Measurements from ENCODE around the gene UNC13A.

DNA sequence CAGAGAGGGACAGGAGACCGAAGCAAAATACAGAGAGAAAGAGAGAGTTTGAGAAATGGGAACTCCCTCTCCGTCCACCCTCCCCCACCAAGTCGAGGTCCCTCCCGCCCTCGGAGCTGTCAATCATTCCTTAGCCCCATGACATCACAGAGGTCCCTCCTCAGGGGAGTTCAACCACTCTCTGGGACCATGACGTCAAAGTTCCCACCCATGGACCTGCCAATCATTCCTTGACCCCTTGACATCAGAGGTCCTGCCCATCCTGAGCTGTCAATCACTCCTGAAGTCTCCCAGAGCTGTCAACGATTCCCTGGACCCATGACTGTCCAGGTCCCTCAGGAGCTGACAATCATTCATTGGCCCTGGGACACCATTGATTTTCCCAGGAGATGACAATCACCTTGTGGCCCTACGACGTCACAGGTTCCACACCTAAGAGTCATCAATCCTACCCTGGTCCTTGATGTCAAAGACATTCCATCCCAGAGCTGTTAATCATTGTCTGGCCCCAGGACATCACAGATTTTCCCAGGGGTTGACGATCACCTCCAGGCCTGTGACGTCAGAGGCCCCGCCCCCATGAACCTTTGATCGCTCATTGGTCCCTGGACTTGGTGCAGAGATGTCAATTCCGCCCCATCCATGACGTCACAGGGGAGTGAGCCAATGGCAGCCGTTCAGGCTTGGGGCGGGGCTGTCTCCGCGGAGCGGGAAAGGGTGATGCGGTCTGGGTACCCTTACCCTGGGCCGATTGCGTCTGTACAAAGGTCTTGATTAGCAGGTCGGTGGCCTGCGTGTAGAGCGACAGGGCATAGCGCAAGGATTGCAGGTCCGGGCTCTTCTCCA lies 71.0 kb downstream of the UNC13A start:
- TF ChIP-seq, protein P1, sequence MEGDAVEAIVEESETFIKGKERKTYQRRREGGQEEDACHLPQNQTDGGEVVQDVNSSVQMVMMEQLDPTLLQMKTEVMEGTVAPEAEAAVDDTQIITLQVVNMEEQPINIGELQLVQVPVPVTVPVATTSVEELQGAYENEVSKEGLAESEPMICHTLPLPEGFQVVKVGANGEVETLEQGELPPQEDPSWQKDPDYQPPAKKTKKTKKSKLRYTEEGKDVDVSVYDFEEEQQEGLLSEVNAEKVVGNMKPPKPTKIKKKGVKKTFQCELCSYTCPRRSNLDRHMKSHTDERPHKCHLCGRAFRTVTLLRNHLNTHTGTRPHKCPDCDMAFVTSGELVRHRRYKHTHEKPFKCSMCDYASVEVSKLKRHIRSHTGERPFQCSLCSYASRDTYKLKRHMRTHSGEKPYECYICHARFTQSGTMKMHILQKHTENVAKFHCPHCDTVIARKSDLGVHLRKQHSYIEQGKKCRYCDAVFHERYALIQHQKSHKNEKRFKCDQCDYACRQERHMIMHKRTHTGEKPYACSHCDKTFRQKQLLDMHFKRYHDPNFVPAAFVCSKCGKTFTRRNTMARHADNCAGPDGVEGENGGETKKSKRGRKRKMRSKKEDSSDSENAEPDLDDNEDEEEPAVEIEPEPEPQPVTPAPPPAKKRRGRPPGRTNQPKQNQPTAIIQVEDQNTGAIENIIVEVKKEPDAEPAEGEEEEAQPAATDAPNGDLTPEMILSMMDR (IDR thresholded peaks at IDR 0.05), result no peak
- TF ChIP-seq EZH2 (IDR thresholded peaks at IDR 0.05), result no peak
- TF ChIP-seq EZH2phosphoT487 (IDR thresholded peaks at IDR 0.05), result no peak
